Panc1 (cell line): ENCODE measurements around the gene ARFRP1.

Experiments
- POLR2AphosphoS5 ChIP-seq: IDR thresholded peaks from 2 replicates; pipeline ENCODE4 v1.6.1; 2012; ENCODE audit warnings: mild to moderate bottlenecking, low read depth, low read length, moderate library complexity
- TF ChIP-seq, protein P1 (sequence below): fragments of 450-650 bp; IDR thresholded peaks from 2 replicates; pipeline ENCODE4 v1.5.1; 2017; ENCODE audit warnings: mild to moderate bottlenecking

DNA sequence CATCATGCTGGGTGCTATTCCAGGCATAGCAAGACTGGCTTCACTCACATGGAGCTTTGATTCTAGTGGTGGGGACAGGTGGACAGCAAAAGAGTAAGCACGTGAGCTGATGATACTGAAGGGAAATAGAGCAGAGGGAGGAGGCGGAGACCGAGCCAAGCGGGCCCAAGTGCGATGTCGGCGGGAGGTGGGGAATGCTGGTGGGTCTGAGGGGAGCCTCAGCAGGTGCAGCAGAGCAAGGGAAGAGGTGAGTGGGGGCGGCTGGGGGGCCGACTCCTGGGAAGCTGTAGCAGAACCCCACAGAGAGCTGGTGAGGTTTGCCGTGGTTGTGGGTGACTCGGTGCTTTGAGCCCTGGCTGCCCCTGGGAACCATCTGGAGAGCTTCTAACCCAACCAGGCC lies 39.4 kb downstream of the ARFRP1 start:
- TF ChIP-seq POLR2AphosphoS5, result no peak
- TF ChIP-seq, protein P1, sequence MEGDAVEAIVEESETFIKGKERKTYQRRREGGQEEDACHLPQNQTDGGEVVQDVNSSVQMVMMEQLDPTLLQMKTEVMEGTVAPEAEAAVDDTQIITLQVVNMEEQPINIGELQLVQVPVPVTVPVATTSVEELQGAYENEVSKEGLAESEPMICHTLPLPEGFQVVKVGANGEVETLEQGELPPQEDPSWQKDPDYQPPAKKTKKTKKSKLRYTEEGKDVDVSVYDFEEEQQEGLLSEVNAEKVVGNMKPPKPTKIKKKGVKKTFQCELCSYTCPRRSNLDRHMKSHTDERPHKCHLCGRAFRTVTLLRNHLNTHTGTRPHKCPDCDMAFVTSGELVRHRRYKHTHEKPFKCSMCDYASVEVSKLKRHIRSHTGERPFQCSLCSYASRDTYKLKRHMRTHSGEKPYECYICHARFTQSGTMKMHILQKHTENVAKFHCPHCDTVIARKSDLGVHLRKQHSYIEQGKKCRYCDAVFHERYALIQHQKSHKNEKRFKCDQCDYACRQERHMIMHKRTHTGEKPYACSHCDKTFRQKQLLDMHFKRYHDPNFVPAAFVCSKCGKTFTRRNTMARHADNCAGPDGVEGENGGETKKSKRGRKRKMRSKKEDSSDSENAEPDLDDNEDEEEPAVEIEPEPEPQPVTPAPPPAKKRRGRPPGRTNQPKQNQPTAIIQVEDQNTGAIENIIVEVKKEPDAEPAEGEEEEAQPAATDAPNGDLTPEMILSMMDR, result no peak
